HG02610 (cell line): ENCODE results near the gene MYO10.
"Not testable (repeated sequence)": the region's sequence is repeated elsewhere in the genome, so short reads cannot be mapped to it uniquely, and the experiment has no call there.

Experiments
- ATAC-seq: cut with Tn5 transposase; IDR thresholded peaks from one replicate; pipeline ENCODE4 v1.9.1; 2021; ENCODE audit warnings: mild to moderate bottlenecking, moderate library complexity; ENCODE audit not compliant: unreplicated experiment

MYO10 gene

DNA sequence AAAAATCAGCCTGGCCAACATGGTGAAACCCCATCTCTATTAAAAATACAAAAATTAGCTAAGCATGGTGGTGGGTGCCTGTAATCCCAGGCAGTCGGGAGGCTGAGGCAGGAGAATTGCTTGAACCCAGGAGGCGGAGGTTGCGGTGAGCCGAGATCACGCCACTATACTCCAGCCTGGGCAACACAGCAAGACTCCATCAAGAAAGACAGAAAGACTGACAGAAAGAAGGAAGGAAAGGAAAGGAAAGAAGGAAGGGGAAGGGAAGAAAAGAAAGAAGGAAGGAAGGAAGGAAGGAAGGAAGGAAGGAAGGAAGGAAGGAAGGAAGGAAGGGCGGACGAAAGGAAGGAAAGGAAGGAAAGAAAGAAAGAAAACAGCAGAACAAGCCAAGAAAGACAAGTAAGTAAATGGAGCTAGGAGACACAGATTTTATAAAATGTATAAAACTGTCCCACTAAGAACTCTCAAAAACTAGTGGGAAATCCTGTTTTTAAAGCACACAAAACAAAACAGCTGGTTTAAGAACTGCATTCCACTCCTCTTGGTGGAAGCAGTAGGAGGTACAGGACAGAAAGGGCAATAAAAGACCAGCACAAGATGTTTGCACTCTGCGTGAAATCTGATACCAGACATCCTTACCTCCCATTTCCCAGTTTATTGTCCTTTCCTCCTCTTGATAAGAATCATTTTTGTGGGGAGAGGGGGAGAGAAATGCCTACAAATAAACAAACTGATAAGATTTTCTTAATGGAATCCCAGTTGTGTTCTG, 46.7 kb downstream of the MYO10 start:
- ATAC-seq, result no peak

GRCh38 chr5:16888694-16889124, 47.4 kb downstream of the MYO10 start:
- ATAC-seq, result no peak

DNA sequence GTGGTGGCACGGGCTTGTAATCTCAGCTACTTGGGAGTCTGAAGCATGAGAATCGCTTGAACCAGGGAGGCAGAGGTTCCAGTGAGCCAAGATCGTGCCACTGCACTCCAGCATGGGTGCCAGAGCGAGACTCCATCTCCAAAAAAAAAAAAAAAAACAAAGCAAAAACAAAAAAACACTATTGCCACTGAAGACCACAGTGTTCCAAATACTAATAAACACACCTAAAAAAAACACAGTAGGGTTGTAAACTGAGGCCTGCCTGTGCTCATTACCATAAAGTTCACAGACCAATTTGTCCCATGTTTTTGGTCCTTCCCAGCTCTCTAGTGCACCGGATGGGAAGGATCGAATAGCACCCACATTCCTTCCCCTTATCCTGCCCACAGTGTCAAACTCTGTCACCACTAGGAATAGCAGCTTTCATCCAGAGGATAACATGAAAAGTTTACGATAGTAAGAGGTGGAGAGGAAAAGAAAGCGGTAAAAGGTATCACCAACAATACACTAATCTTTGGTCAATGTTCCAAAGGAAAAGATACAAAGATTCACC, 49.2 kb downstream of the MYO10 start:
- no peak for ATAC-seq

- ATAC-seq, result no peak
Measured at GRCh38 chr5:16886366-16886736, 49.7 kb downstream of the MYO10 start.

GRCh38 chr5:16885635-16886365, 50.3 kb downstream of the MYO10 start:
- ATAC-seq, result no peak

DNA sequence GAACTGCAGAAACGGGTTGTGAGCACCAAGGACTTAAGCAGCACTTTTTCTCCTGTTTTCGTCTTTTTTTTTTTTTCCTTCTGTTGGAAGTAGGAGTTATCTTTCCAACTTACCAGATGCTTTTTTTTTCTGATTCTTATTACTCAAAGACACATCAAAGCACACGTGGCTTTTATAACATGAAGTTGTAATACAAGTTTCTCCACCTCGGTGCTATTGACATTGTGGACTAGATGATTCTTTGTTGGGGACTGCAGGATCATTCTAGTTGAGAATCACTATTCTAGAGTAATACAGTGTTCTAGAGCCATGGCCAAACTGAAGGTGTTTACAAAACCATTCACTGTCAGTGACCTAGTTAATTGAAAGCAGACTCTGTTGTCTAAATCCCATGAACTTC, 51.5 kb downstream of the MYO10 start:
- ATAC-seq, result no peak

GRCh38 chr5:16883806-16884205, 52.3 kb downstream of the MYO10 start:
- no peak for ATAC-seq

GRCh38 chr5:16883176-16883575, 52.9 kb downstream of the MYO10 start:
- no peak for ATAC-seq

DNA sequence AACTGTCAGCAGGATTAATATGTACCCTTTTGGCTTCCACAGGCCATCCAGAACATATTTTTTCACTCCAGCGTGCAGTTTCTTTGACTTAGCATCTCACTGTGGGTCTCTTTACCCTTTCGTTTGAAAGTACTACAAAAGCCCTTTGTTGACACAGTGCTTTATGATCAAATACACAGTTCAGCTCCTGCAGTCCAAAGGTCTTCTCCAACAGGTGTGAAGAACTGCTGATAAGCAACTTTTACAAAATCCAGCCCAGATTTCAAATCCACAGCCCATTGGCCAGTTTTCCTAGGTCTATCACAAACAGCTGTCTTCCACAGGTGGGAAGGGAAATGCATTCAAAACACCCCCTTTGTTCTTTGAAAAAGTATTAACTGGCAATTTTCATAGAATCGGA, 54.8 kb downstream of the MYO10 start:
- ATAC-seq, result no peak

- no peak for ATAC-seq
Measured at GRCh38 chr5:16880547-16880946, 55.5 kb downstream of the MYO10 start.

DNA sequence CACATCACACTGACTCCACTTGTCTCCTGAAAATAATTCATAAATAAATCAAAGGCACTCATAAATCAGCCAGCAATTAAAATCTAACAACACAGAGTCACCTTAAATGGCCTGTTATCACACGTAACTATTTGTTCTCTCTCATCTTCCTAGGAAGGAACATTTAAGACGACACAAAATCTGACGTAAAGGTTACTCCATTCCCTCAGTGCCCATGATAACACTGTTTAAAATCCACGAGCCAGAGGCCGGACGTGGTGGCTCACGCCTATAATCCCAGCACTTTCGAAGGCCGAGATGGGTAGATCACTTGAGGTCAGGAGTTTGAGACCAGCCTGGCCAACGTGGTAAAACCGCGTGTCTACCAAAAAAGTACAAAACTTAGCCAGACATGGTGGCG, 56.4 kb downstream of the MYO10 start:
- no peak for ATAC-seq

- ATAC-seq, result no peak
Measured at GRCh38 chr5:16879191-16879590, 56.9 kb downstream of the MYO10 start.

GRCh38 chr5:16877267-16877935, 58.7 kb downstream of the MYO10 start:
- ATAC-seq, result no peak

- not testable (repeated sequence) for ATAC-seq
Measured at GRCh38 chr5:16874424-16874823, 61.7 kb downstream of the MYO10 start.

DNA sequence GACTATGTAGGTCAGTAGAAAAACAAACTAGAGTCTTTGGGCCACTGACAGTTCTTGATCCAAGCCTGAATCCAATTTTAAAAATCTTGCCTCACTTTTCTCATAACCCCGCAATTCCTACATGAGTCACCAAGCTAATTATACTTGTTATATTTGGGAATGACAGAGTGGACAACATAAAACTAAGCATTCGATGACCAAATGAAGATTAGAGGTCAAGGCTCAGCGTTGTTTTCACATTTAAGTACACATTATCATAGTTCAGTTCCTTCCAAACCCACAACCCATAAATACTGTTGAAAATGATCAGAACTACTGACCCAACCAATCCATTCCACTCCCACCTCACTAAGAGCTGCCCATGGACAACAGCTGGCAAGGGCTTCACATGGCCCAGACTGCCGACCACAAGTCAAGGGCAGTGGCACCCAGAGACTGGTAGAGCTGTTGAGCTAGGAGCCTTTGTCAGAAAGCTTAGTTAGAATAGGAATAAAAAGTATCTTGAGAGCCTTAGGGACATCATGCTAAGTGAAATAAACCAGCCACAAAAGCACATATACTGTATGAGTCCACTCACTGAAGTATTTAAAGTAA, 64.2 kb downstream of the MYO10 start:
- no peak for ATAC-seq

GRCh38 chr5:16870878-16871277, 65.2 kb downstream of the MYO10 start:
- no peak for ATAC-seq

DNA sequence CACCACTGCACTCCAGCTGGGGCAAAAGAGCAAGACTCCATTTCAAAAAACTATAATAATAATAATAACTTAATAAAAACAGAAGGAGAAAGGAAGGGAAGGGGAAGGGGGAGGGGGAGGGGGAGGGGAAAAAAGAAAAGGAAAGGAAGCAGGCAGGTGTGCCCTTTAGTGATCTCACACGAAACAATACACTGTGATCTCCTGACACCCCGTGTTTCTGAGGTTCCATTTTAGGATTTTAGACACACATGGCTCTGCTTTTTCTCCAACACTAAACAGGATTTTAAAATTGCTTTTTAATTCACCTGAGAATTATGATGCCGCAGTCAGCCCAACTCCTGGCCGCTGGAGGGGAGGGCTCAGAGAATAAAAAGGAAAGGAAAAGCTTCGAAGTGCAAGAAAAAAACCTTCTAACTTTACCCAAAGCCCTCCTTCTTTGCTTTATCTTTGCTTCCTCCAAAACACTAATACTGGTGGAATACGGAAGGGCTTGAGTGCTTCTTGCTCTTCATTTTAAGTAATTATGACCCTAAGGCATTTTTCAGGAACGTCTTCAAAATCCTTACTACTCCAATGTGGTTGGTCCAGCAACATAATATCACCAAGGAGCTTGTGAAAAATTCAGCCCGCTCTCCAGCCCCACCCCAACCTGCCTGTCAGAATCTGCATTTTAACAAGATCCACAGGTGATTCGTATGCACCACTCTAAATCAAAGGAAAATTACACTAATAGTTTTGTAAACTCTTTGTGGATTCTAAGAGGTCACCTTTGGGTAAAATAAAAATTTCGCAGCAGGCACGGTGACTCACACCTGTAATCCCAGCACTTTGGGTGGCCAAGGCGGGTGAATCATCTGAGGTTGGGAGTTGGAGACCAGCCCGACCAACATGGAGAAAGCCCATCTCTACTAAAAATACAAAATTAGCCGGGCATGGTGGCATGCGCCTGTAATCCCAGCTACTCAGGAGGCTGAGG, 66.0 kb downstream of the MYO10 start:
- ATAC-seq, result no peak

DNA sequence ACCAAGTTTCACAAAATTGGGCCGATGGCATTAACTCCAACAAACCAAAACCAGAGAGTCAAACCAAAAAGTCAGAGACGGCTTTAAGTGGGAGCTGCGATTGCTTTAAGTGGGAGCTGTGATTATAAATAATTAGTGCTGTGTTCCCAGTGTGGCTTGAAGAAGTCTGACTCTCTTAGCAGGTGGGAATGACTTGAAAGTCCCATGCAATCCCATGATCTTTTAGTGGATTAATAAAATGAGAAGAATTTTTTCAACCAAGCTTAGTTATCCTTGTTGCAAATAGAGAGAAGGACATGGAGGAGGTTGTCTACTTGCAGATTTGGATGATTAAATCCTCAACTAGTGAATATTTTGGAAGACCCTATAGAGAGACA, 68.5 kb downstream of the MYO10 start:
- ATAC-seq, result no peak

DNA sequence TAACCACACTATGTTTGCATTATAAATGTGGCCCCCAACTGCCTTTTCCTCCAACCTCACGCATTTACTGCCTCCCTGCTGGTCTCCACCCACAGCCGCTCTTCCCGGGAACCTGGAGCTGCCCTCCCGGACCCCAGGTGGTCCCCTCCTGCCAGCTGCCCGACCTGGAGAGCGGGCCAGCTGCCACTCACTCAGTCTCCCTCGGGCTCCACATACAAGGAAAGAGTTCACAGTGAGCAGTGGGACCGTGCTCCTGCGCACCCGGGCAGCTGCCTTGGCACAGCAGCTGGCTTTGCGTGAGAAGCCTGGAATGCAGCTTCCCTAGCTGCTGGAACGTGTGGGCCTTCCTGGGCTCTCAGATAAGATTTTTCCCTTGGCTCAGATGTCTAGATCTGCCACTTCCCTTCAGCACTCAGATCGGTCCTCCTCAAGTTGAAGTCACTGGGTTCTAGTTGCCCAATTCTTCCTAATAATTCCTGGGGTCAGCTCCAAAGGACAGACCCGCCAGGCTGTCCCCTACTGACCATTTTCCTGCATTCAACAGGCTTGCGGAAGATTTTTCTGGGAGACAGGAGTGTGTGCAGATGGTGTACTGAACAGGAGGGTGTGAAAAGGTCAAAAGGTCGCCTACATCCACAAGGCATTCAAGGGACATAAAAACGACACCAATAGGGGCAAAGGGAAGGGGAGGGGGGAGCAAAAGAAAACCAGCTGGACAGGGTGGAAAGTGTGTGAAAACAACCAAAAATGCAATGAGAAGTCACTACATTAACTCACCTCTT, 69.1 kb downstream of the MYO10 start:
- no peak for ATAC-seq
